Chondrocyte (in vitro differentiated cells): ENCODE measurements around the gene APOE. TPM values are rescaled to one million over a fixed set of nuclear protein-coding genes. Genes with fewer than 3 reads are reported as not detected.

Experiments used
- total RNA-seq: library from RNA; stranded (reverse); gene quantifications from 3 replicates; pipeline ENCODE4 v1.2.1, GENCODE V29; 2021

Gene APOE
- total RNA-seq, 1 donor from 2014 or later: 178 TPM

Other genes with a start within 250 kb of the APOE start
- gene CEACAM19, start 234.3 kb upstream of the APOE start, total RNA-seq: 5.2 to 6.5 TPM (median 5.4 TPM) in 3 replicates
- gene CEACAM16, start 206.6 kb upstream of the APOE start, total RNA-seq: not detected in 3 replicates
- gene BCL3, start 157.1 kb upstream of the APOE start, total RNA-seq: 9.2 to 14.9 TPM (median 11.8 TPM) in 3 replicates
- not detected in 3 replicates for gene CBLC, start 127.9 kb upstream of the APOE start, total RNA-seq
- gene BCAM, start 96.7 kb upstream of the APOE start, total RNA-seq: 4.3 to 15.1 TPM (median 14.0 TPM) in 3 replicates
- 88.9 to 120 TPM (median 116 TPM) in 3 replicates for gene NECTIN2, start 59.5 kb upstream of the APOE start, total RNA-seq
- 39.0 to 46.1 TPM (median 40.9 TPM) in 3 replicates for gene TOMM40, start 14.5 kb upstream of the APOE start, total RNA-seq
- gene APOC1, start 8.8 kb downstream of the APOE start, total RNA-seq: 2.2 to 6.9 TPM in 2 of 3 replicates, not detected in the other
- not detected in 3 replicates for gene APOC4, start 36.4 kb downstream of the APOE start, total RNA-seq
- gene APOC2, start 40.3 kb downstream of the APOE start, total RNA-seq: not detected in 3 replicates
- gene CLPTM1, start 49.6 kb downstream of the APOE start, total RNA-seq: 91.4 to 122 TPM (median 96.3 TPM) in 3 replicates
- 7.4 to 11.0 TPM (median 9.8 TPM) in 3 replicates for gene RELB, start 95.7 kb downstream of the APOE start, total RNA-seq
- 43.4 to 63.6 TPM (median 49.1 TPM) in 3 replicates for gene CLASRP, start 133.2 kb downstream of the APOE start, total RNA-seq
- 0.12 to 0.58 TPM (median 0.49 TPM) in 3 replicates for gene ZNF296, start 170.7 kb downstream of the APOE start, total RNA-seq
- 14.7 to 21.7 TPM (median 17.8 TPM) in 3 replicates for gene GEMIN7, start 173.5 kb downstream of the APOE start, total RNA-seq
- gene PPP1R37, start 187.4 kb downstream of the APOE start, total RNA-seq: 23.9 to 30.2 TPM (median 24.0 TPM) in 3 replicates